HepG2 (cell line): Measurements from ENCODE around the gene DGUOK. TPM values are rescaled to one million over a fixed set of nuclear protein-coding genes. Genes with fewer than 3 reads are reported as not detected.

Experiments used
- CCDC6 ChIP-seq: sonication (generic); formaldehyde crosslinking; IDR thresholded peaks from 2 replicates; pipeline ENCODE4 v1.8.1; 2022; ENCODE audit warnings: mild to moderate bottlenecking, missing genetic modification reagents, moderate library complexity
- CEBPG ChIP-seq: IDR thresholded peaks from 2 replicates; pipeline ENCODE4 v1.6.1; 2016
- DNMT1 ChIP-seq: sonication (generic); formaldehyde crosslinking; IDR thresholded peaks from 2 replicates; pipeline ENCODE4 v1.5.1; 2020; ENCODE audit warnings: mild to moderate bottlenecking, missing genetic modification reagents
- HNRNPLL ChIP-seq: fragments of 200-400 bp; formaldehyde crosslinking; IDR thresholded peaks from 2 replicates; pipeline ENCODE4 v1.6.1; 2017; ENCODE audit warnings: mild to moderate bottlenecking, low read depth, low read length; ENCODE audit not compliant: poor library complexity, severe bottlenecking
- KDM2A ChIP-seq: sonication (generic); formaldehyde crosslinking; IDR thresholded peaks from 2 replicates; pipeline ENCODE4 v1.4.0; 2020; ENCODE audit warnings: low read depth, missing genetic modification reagents, borderline replicate concordance
- MAFG ChIP-seq: sonication (generic); formaldehyde crosslinking; IDR thresholded peaks from 2 replicates; pipeline ENCODE4 v1.5.1; 2020; ENCODE audit warnings: mild to moderate bottlenecking, missing genetic modification reagents
- MTA3 ChIP-seq: sonication (generic); formaldehyde crosslinking; IDR thresholded peaks from 2 replicates; pipeline ENCODE4 v1.4.0; 2020; ENCODE audit warnings: missing genetic modification reagents
- NR2F2 ChIP-seq: IDR thresholded peaks from 2 replicates; pipeline ENCODE4 v1.6.1; 2012; ENCODE audit warnings: low read depth, inconsistent platforms, borderline replicate concordance
- PCBP1 ChIP-seq: fragments of 200-400 bp; formaldehyde crosslinking; IDR thresholded peaks from 2 replicates; pipeline ENCODE4 v1.6.1; 2017; ENCODE audit warnings: mild to moderate bottlenecking, low read depth, low read length, borderline replicate concordance
- PLRG1 ChIP-seq: fragments of 450-650 bp; conservative IDR thresholded peaks from 2 replicates; pipeline ENCODE4 v1.6.1; 2016
- TOE1 ChIP-seq: sonication (generic); formaldehyde crosslinking; IDR thresholded peaks from 2 replicates; pipeline ENCODE4 v1.4.0; 2020; ENCODE audit warnings: mild to moderate bottlenecking, missing genetic modification reagents
- ZBTB2 ChIP-seq: sonication (generic); formaldehyde crosslinking; IDR thresholded peaks from 2 replicates; pipeline ENCODE4 v1.8.0; 2022; ENCODE audit warnings: low read depth, missing genetic modification reagents
- ZBTB20 ChIP-seq: sonication (generic); formaldehyde crosslinking; IDR thresholded peaks from 2 replicates; pipeline ENCODE4 v1.8.1; 2023; ENCODE audit warnings: missing genetic modification reagents, low read depth, mild to moderate bottlenecking, borderline replicate concordance
- ZBTB8A ChIP-seq: sonication (generic); formaldehyde crosslinking; IDR thresholded peaks from 2 replicates; pipeline ENCODE4 v1.4.0; 2020; ENCODE audit warnings: mild to moderate bottlenecking, low read depth, missing genetic modification reagents, borderline replicate concordance
- ZNF367 ChIP-seq: sonication (generic); formaldehyde crosslinking; IDR thresholded peaks from 2 replicates; pipeline ENCODE4 v1.4.0; 2020; ENCODE audit warnings: missing genetic modification reagents, borderline replicate concordance
- ZNF605 ChIP-seq: sonication (generic); formaldehyde crosslinking; IDR thresholded peaks from 2 replicates; pipeline ENCODE4 v1.8.0; 2022; ENCODE audit warnings: mild to moderate bottlenecking, missing genetic modification reagents
- ZNF644 ChIP-seq: IDR thresholded peaks from 2 replicates; pipeline ENCODE4 v1.6.1; 2016; ENCODE audit warnings: low read depth
- ZNF672 ChIP-seq: sonication (generic); formaldehyde crosslinking; IDR thresholded peaks from 2 replicates; pipeline ENCODE4 v1.8.1; 2022; ENCODE audit warnings: missing genetic modification reagents
- ZNF772 ChIP-seq: sonication (generic); formaldehyde crosslinking; IDR thresholded peaks from 2 replicates; pipeline ENCODE4 v1.5.0; 2020; ENCODE audit warnings: mild to moderate bottlenecking, missing genetic modification reagents
- polyA plus RNA-seq, 8 experiments: library from polyadenylated mRNA; depleted of rRNA in 3 of 8; stranded (reverse) in 7 of 8; unstranded in 1 of 8; fragments of >200 nt; fragmentation: Illumina TruSeq in 4 of 8; extraction: Trizol in 4 of 8; gene quantifications; 2 replicates each; pipeline versions ENCODE4 v1.2.1 to v1.2.3, GENCODE V29; 2011 to 2016; ENCODE audit warnings: low read depth in 4 of 8, missing spikeins in 1 of 8, mixed read lengths in 1 of 8; ENCODE audit not compliant: insufficient read depth in 1 of 8
- total RNA-seq, 5 experiments: library from RNA; depleted of rRNA; stranded (reverse); fragments of >200 nt; fragmentation: Illumina TruSeq; extraction: Trizol; gene quantifications; 2 replicates each; pipeline ENCODE4 v1.2.3, GENCODE V29; 2016; ENCODE audit warnings: low read depth in 1 of 5
- TF ChIP-seq, protein P1 (sequence below): sonication (generic); formaldehyde crosslinking; IDR thresholded peaks from 2 replicates; pipeline ENCODE4 v1.8.0; 2022; ENCODE audit warnings: missing genetic modification reagents, mild to moderate bottlenecking, borderline replicate concordance
- TF ChIP-seq, protein P2 (sequence below): sonication (generic); formaldehyde crosslinking; IDR thresholded peaks from 2 replicates; pipeline ENCODE4 v1.5.0; 2020; ENCODE audit warnings: mild to moderate bottlenecking, missing genetic modification reagents, moderate library complexity
- TF ChIP-seq, protein P3 (sequence below): sonication (generic); formaldehyde crosslinking; IDR thresholded peaks from 2 replicates; pipeline ENCODE4 v1.5.0; 2020; ENCODE audit warnings: mild to moderate bottlenecking, missing genetic modification reagents, borderline replicate concordance

The DGUOK gene
- total and polyA plus RNA-seq, 2 of the 13 experiments (the other 11 are each of a cell fraction or from before 2014, with no cell fraction given) = 105 to 137 TPM

GRCh38 chr2:73987109-73987947 is 60.6 kb downstream of the DGUOK start (continued):
- TF ChIP-seq ZBTB2 (CRISPR knock-in tag) = no peak
- no peak for TF ChIP-seq MTA3 (CRISPR knock-in tag)
- TF ChIP-seq ZBTB20 = no peak
- peak; percentile 49 for TF ChIP-seq HNRNPLL
- no peak for TF ChIP-seq ZBTB8A (CRISPR knock-in tag)
- no peak for TF ChIP-seq ZNF367 (CRISPR knock-in tag)
- TF ChIP-seq, protein P1, sequence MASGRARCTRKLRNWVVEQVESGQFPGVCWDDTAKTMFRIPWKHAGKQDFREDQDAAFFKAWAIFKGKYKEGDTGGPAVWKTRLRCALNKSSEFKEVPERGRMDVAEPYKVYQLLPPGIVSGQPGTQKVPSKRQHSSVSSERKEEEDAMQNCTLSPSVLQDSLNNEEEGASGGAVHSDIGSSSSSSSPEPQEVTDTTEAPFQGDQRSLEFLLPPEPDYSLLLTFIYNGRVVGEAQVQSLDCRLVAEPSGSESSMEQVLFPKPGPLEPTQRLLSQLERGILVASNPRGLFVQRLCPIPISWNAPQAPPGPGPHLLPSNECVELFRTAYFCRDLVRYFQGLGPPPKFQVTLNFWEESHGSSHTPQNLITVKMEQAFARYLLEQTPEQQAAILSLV = no peak
- TF ChIP-seq, protein P2, sequence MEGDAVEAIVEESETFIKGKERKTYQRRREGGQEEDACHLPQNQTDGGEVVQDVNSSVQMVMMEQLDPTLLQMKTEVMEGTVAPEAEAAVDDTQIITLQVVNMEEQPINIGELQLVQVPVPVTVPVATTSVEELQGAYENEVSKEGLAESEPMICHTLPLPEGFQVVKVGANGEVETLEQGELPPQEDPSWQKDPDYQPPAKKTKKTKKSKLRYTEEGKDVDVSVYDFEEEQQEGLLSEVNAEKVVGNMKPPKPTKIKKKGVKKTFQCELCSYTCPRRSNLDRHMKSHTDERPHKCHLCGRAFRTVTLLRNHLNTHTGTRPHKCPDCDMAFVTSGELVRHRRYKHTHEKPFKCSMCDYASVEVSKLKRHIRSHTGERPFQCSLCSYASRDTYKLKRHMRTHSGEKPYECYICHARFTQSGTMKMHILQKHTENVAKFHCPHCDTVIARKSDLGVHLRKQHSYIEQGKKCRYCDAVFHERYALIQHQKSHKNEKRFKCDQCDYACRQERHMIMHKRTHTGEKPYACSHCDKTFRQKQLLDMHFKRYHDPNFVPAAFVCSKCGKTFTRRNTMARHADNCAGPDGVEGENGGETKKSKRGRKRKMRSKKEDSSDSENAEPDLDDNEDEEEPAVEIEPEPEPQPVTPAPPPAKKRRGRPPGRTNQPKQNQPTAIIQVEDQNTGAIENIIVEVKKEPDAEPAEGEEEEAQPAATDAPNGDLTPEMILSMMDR (CRISPR knock-in tag) = peak; percentile 49
- TF ChIP-seq TOE1 (CRISPR knock-in tag) = no peak
- TF ChIP-seq CEBPG (CRISPR knock-in tag) = no peak
- no peak for TF ChIP-seq DNMT1 (CRISPR knock-in tag)
- TF ChIP-seq CCDC6 = no peak
- no peak for TF ChIP-seq NR2F2
- TF ChIP-seq ZNF644 (CRISPR knock-in tag) = no peak
- TF ChIP-seq KDM2A (CRISPR knock-in tag) = no peak; the same call in 1 of the 2 replicates
- 0 out of 2 replicates have a peak, but pooled peaks have one; percentile 37 for TF ChIP-seq ZNF772 (CRISPR knock-in tag)
- no peak for TF ChIP-seq ZNF672 (CRISPR knock-in tag)
- TF ChIP-seq, protein P3, sequence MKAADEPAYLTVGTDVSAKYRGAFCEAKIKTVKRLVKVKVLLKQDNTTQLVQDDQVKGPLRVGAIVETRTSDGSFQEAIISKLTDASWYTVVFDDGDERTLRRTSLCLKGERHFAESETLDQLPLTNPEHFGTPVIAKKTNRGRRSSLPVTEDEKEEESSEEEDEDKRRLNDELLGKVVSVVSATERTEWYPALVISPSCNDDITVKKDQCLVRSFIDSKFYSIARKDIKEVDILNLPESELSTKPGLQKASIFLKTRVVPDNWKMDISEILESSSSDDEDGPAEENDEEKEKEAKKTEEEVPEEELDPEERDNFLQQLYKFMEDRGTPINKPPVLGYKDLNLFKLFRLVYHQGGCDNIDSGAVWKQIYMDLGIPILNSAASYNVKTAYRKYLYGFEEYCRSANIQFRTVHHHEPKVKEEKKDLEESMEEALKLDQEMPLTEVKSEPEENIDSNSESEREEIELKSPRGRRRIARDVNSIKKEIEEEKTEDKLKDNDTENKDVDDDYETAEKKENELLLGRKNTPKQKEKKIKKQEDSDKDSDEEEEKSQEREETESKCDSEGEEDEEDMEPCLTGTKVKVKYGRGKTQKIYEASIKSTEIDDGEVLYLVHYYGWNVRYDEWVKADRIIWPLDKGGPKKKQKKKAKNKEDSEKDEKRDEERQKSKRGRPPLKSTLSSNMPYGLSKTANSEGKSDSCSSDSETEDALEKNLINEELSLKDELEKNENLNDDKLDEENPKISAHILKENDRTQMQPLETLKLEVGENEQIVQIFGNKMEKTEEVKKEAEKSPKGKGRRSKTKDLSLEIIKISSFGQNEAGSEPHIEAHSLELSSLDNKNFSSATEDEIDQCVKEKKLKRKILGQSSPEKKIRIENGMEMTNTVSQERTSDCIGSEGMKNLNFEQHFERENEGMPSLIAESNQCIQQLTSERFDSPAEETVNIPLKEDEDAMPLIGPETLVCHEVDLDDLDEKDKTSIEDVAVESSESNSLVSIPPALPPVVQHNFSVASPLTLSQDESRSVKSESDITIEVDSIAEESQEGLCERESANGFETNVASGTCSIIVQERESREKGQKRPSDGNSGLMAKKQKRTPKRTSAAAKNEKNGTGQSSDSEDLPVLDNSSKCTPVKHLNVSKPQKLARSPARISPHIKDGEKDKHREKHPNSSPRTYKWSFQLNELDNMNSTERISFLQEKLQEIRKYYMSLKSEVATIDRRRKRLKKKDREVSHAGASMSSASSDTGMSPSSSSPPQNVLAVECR (CRISPR knock-in tag) = 0 out of 2 replicates have a peak, but pooled peaks have one; percentile 35
- no peak for TF ChIP-seq MAFG (CRISPR knock-in tag)
- no peak for TF ChIP-seq PLRG1
- peak; percentile 41; the same call in 1 of the 2 replicates for TF ChIP-seq ZNF605
- no peak for TF ChIP-seq PCBP1
